ENCODE results near the gene NCOA7.
"Not testable (repeated sequence)": the region's sequence is repeated elsewhere in the genome, so short reads cannot be mapped to it uniquely, and the experiment has no call there.

Gene NCOA7

DNA sequence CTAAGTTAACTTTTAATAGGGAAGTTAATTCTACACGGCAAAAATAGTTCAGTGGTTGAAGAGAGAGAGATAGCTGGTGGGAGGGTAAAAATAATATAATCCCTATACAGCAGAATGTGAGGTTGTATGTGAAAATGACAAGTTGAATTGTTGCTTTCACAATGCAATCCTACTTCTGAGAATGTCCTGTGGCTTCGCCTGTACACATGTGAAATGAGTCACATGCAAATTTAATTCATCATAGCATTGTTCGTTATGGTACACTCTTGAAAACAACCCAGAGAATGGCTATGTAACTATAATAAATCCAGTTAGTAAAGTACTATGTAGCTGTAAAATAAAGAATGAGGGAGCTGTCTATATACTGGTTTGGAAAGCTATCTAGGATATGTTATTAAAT is 119.8 kb downstream of the NCOA7 start:
- no peak overlapping the region for H3K27ac ChIP-seq
- H3K36me3 ChIP-seq (ENCODE audit: insufficient read depth): no peaks in the 10 kb centered on the region
- H3K4me3 ChIP-seq (IDR thresholded peaks at IDR 0.05; ENCODE audit: insufficient read depth, low read depth, low read length): no peak overlapping the region
- no peak overlapping the region for H3K9ac ChIP-seq
- no peak overlapping the region for H2AFZ ChIP-seq (ENCODE audit: low read depth)
- no peaks in the 10 kb centered on the region for H3K4me1 ChIP-seq (ENCODE audit: low read depth, poor library complexity, severe bottlenecking)
- no peaks in the 10 kb centered on the region for H4K20me1 ChIP-seq (ENCODE audit: insufficient read depth)
- TF ChIP-seq, protein P1, sequence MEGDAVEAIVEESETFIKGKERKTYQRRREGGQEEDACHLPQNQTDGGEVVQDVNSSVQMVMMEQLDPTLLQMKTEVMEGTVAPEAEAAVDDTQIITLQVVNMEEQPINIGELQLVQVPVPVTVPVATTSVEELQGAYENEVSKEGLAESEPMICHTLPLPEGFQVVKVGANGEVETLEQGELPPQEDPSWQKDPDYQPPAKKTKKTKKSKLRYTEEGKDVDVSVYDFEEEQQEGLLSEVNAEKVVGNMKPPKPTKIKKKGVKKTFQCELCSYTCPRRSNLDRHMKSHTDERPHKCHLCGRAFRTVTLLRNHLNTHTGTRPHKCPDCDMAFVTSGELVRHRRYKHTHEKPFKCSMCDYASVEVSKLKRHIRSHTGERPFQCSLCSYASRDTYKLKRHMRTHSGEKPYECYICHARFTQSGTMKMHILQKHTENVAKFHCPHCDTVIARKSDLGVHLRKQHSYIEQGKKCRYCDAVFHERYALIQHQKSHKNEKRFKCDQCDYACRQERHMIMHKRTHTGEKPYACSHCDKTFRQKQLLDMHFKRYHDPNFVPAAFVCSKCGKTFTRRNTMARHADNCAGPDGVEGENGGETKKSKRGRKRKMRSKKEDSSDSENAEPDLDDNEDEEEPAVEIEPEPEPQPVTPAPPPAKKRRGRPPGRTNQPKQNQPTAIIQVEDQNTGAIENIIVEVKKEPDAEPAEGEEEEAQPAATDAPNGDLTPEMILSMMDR (conservative IDR thresholded peaks at IDR 0.05; ENCODE audit: low read depth, low read length): no peak
- H3K79me2 ChIP-seq (ENCODE audit: insufficient read depth, low read depth): no peaks in the 10 kb centered on the region
- H3K4me2 ChIP-seq: no peak overlapping the region
- no peaks in the 10 kb centered on the region for H3K27me3 ChIP-seq (ENCODE audit: insufficient read depth, low read depth)

DNA sequence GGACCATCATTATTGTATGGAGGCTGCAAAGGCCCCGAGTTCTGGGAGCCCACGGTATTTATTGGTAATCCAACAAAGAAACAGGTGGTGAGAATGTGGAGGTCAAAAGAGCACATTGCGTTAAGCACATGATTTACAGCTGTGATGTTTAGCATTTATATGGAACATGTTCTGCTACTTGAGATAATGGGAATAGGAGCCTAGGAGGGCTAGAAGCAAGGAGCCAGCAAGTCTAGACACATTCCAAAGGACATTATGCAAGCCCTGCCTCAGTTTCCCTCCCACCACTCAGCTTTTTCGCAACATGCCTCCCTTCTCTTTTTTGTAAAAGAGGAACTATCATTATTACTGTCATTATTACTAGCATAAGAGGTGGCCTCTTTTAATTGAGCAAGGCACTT is 120.3 kb downstream of the NCOA7 start:
- H4K20me1 ChIP-seq (ENCODE audit: insufficient read depth); H3K36me3 ChIP-seq (ENCODE audit: insufficient read depth); H3K27me3 ChIP-seq (ENCODE audit: insufficient read depth, low read depth); H3K4me2 ChIP-seq; H3K27ac ChIP-seq; H3K4me1 ChIP-seq (ENCODE audit: low read depth, poor library complexity, severe bottlenecking); H2AFZ ChIP-seq (ENCODE audit: low read depth); H3K9ac ChIP-seq; H3K79me2 ChIP-seq (ENCODE audit: insufficient read depth, low read depth); H3K4me3 ChIP-seq (IDR thresholded peaks at IDR 0.05; ENCODE audit: insufficient read depth, low read depth, low read length): not testable (repeated sequence)

DNA sequence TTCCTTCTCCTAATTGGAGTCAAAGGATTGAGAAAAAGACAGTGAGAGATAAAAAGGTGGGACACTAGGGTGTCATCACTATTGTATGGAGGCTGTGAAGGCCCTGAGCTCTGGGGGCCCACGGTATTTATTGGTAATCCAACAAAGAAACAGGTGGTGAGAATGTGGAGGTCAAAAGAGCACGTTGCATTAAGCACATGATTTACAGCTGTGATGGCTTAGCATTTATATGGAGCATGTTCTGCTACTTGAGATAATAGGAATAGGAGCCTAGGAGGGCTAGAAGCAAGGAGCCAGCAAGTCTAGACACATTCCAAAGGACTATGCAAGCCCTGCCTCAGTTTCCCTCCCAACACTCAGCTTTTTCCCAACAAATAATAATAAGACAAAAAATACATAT is 121.7 kb downstream of the NCOA7 start:
- not testable (repeated sequence) for H3K36me3 ChIP-seq (ENCODE audit: insufficient read depth); H4K20me1 ChIP-seq (ENCODE audit: insufficient read depth); H2AFZ ChIP-seq (ENCODE audit: low read depth); H3K27me3 ChIP-seq (ENCODE audit: insufficient read depth, low read depth); H3K4me3 ChIP-seq (IDR thresholded peaks at IDR 0.05; ENCODE audit: insufficient read depth, low read depth, low read length); H3K4me1 ChIP-seq (ENCODE audit: low read depth, poor library complexity, severe bottlenecking); H3K79me2 ChIP-seq (ENCODE audit: insufficient read depth, low read depth); H3K9ac ChIP-seq; H3K27ac ChIP-seq; H3K4me2 ChIP-seq

DNA sequence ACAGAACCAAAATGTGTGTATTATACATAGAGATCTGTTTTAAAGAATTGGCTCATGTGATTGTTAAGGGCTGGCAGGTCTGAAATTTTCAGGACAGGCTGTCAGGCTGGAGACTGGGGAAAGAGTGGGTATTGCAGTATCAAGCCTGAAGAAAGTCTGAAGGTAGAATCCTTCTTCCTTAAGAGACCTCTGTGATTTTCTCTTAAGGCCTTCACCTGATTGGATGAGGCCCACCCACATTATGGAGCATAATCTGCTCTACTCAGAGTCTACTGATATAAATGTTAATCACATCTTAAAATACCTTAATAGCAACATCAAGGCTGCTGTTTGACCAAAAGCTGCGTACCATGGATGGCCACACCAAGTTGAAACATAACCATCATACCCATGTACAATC is 122.4 kb downstream of the NCOA7 start:
- Histone ChIP-seq H3K9ac (no peak overlapping the region), H4K20me1 (ENCODE audit: insufficient read depth) (no peaks in the 10 kb centered on the region), H3K4me2 (no peak overlapping the region), H2AFZ (ENCODE audit: low read depth) (no peak overlapping the region), H3K36me3 (ENCODE audit: insufficient read depth) (no peaks in the 10 kb centered on the region), H3K79me2 (ENCODE audit: insufficient read depth, low read depth) (no peaks in the 10 kb centered on the region), H3K27me3 (ENCODE audit: insufficient read depth, low read depth) (no peaks in the 10 kb centered on the region), H3K4me3 (IDR thresholded peaks at IDR 0.05; ENCODE audit: insufficient read depth, low read depth, low read length) (no peak overlapping the region), H3K27ac (no peak overlapping the region), H3K4me1 (ENCODE audit: low read depth, poor library complexity, severe bottlenecking) (no peaks in the 10 kb centered on the region)
- TF ChIP-seq, protein P1 (conservative IDR thresholded peaks at IDR 0.05; ENCODE audit: low read depth, low read length): no peak

DNA sequence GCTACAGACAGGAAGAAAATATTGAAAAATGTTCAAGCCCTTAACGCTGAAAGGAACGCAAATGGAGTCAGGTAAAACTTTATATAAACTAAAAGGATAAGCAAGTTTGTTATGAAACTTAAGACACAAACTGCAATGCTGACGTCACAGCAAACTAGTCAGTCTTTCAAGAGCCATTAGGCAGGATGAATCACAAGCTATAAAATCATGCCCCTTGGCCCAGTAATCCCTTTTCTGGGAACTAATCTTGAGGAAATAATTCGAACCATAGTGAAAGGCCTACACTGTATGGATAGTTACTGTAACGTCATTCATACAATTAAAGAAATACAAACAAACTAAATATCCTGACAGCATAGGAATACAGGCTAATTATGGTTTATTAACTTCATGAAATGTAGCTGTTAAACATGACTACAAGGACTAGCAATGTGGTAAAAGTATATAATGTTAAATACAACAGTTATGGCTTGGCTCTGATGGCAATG is 123.1 kb downstream of the NCOA7 start:
- Histone ChIP-seq H3K27me3 (ENCODE audit: insufficient read depth, low read depth) (no peaks in the 10 kb centered on the region), H3K4me2 (no peak overlapping the region), H3K79me2 (ENCODE audit: insufficient read depth, low read depth) (no peaks in the 10 kb centered on the region), H2AFZ (ENCODE audit: low read depth) (no peak overlapping the region), H3K4me1 (ENCODE audit: low read depth, poor library complexity, severe bottlenecking) (peaks cover 5% of the 10 kb centered on the region), H4K20me1 (ENCODE audit: insufficient read depth) (no peaks in the 10 kb centered on the region), H3K36me3 (ENCODE audit: insufficient read depth) (no peaks in the 10 kb centered on the region), H3K9ac (no peak overlapping the region), H3K27ac (no peak overlapping the region), H3K4me3 (IDR thresholded peaks at IDR 0.05; ENCODE audit: insufficient read depth, low read depth, low read length) (no peak overlapping the region)
- TF ChIP-seq, protein P1 (conservative IDR thresholded peaks at IDR 0.05; ENCODE audit: low read depth, low read length): no peak
